CD8-positive, alpha-beta memory T cell (primary cell): Measurements from ENCODE around the gene OR6S1. TPM values are rescaled to one million over a fixed set of nuclear protein-coding genes. Genes with fewer than 3 reads are reported as not detected.

ENCODE experiments used
- CTCF ChIA-PET: fragments of 350-600 bp; sonication (Branson Sonifier 250); formaldehyde crosslinking; loops from one replicate; lab custom pipeline; 2021; ENCODE audit warnings: antibody characterized with exemption; lab: Charles Lee
- POLR2A ChIA-PET: fragments of 350-600 bp; sonication (Branson Sonifier 250); formaldehyde crosslinking; loops from one replicate; lab custom pipeline; 2021; ENCODE audit warnings: antibody characterized with exemption; lab: Charles Lee
- DNase-seq, 5 donors: peaks; one replicate each; pipeline versions ENCODE4 v3.0.0 to v3.0.0-alpha.2; 2020 to 2022; ENCODE audit warnings: mixed read lengths in 1 of 5
- H3K27ac ChIP-seq: one replicate; pipeline ENCODE4 v1.7.0; 2013; ENCODE audit warnings: low read depth, mild to moderate bottlenecking, low read length, moderate library complexity
- H3K27me3 ChIP-seq: 2 replicates; pipeline ENCODE4 v1.7.0; 2013; ENCODE audit warnings: low read length, mild to moderate bottlenecking; ENCODE audit not compliant: insufficient read depth, poor library complexity, severe bottlenecking
- H3K36me3 ChIP-seq: 2 replicates; pipeline ENCODE4 v1.7.0; 2013; ENCODE audit warnings: mild to moderate bottlenecking, low read length, moderate library complexity; ENCODE audit not compliant: insufficient read depth
- H3K4me1 ChIP-seq: 2 replicates; pipeline ENCODE4 v1.7.0; 2013; ENCODE audit warnings: mild to moderate bottlenecking, low read length, moderate library complexity; ENCODE audit not compliant: insufficient read depth
- H3K4me3 ChIP-seq: 2 replicates; pipeline ENCODE4 v1.7.0; 2013; ENCODE audit warnings: mild to moderate bottlenecking, low read length
- H3K9me3 ChIP-seq: 2 replicates; pipeline ENCODE4 v1.7.0; 2013; ENCODE audit warnings: mild to moderate bottlenecking, low read length
- H3K27ac Mint-ChIP-seq, 8 donors: one replicate each; pipeline ENCODE4 v1.8.0; 2020 to 2021; ENCODE audit warnings: mixed read lengths in 8 of 8, mild to moderate bottlenecking in 6 of 8, inconsistent platforms in 3 of 8, moderate library complexity in 3 of 8
- H3K27me3 Mint-ChIP-seq, 2 donors: one replicate each; pipeline ENCODE4 v1.8.0; 2020 to 2021; ENCODE audit warnings: mixed read lengths in 2 of 2, mild to moderate bottlenecking in 1 of 2, moderate library complexity in 1 of 2
- H3K36me3 Mint-ChIP-seq, 3 donors: one replicate each; pipeline ENCODE4 v1.8.0; 2020 to 2021; ENCODE audit warnings: mixed read lengths in 3 of 3, inconsistent platforms in 1 of 3, mild to moderate bottlenecking in 1 of 3
- H3K4me1 Mint-ChIP-seq, 3 donors: one replicate each; pipeline ENCODE4 v1.8.0; 2020 to 2021; ENCODE audit warnings: mixed read lengths in 3 of 3, inconsistent platforms in 1 of 3, mild to moderate bottlenecking in 1 of 3
- H3K4me3 Mint-ChIP-seq, 7 donors: one replicate each; pipeline ENCODE4 v1.8.0; 2020 to 2021; ENCODE audit warnings: mixed read lengths in 7 of 7, mild to moderate bottlenecking in 6 of 7, moderate library complexity in 4 of 7, inconsistent platforms in 2 of 7
- H3K9me3 Mint-ChIP-seq, 5 donors: one replicate each; pipeline ENCODE4 v1.8.0; 2020 to 2022; ENCODE audit warnings: mixed read lengths in 5 of 5, mild to moderate bottlenecking in 3 of 5, moderate library complexity in 2 of 5, inconsistent platforms in 1 of 5
- polyA plus RNA-seq: library from polyadenylated mRNA; unstranded; fragments of 300-500 nt; fragmentation: Illumina TruSeq; gene quantifications from one replicate; pipeline ENCODE4 v1.2.3, GENCODE V29; 2021
- total RNA-seq, 2 experiments: library from RNA; stranded (reverse); gene quantifications; one replicate each; pipeline ENCODE4 v1.2.3, GENCODE V29; 2021

The OR6S1 gene
- total and polyA plus RNA-seq, 3 experiments from 2014 or later: not detected

- Histone ChIP-seq H3K9me3 (no peaks in the 10 kb centered on the region), H3K4me1 (peaks cover 23% of the 10 kb centered on the region), H3K27me3 (no peaks in the 10 kb centered on the region), H3K36me3 (no peaks in the 10 kb centered on the region), H3K4me3 (peak overlapping the region; percentile 69), H3K27ac (no peak overlapping the region)
- Mint-ChIP-seq H3K36me3 (no peaks in the 10 kb centered on the region), H3K27ac (peak overlapping the region in 7 of 8 donors; percentile 22 to 94 (median 85)), H3K4me1 (peaks cover 41 to 61% (median 57%) of the 10 kb centered on the region in 3 donors), H3K27me3 (peaks cover 23 to 31% of the 10 kb centered on the region in 2 donors), H3K4me3 (peak overlapping the region; percentile 86 to 94 (median 89)), H3K9me3 (peaks cover 0 to 5% (median 0%) of the 10 kb centered on the region in 5 donors)
- DNase-seq: peak in 4 of 5 donors; percentile 47 to 71 (median 68)
- ChIA-PET CTCF (interaction anchor here (1.1 to 3.1 kb wide), 4 partner anchors 11 to 49 kb away, joined by 3 to 21 read pairs (median 11); no protein-coding TSS in a partner anchor), POLR2A (interaction anchor here (0.6 to 1.3 kb wide), 2 partner anchors 19 to 229 kb away, joined by 4 to 8 read pairs; no protein-coding TSS in a partner anchor)
Measured at GRCh38 chr14:20632831-20633691, 8.4 kb downstream of the OR6S1 start.

- Histone ChIP-seq H3K27ac (no peak overlapping the region), H3K36me3 (no peaks in the 10 kb centered on the region), H3K9me3 (no peaks in the 10 kb centered on the region), H3K27me3 (no peaks in the 10 kb centered on the region), H3K4me1 (peaks cover 23% of the 10 kb centered on the region), H3K4me3 (peak overlapping the region; percentile 69)
- H3K9me3 Mint-ChIP-seq: peaks cover 0 to 5% (median 0%) of the 10 kb centered on the region in 5 donors
- peak overlapping the region in 6 of 8 donors; percentile 49 to 94 (median 86) for H3K27ac Mint-ChIP-seq
- no peak for DNase-seq
- peaks cover 47 to 67% (median 63%) of the 10 kb centered on the region in 3 donors for H3K4me1 Mint-ChIP-seq
- peaks cover 24 to 32% of the 10 kb centered on the region in 2 donors for H3K27me3 Mint-ChIP-seq
- POLR2A ChIA-PET: interaction anchor here (0.5 to 1.3 kb wide), 3 partner anchors 12 to 177 kb away, joined by 3 to 8 read pairs (median 3); partner anchors contain the start of genes APEX1 and OSGEP
- H3K36me3 Mint-ChIP-seq: no peaks in the 10 kb centered on the region
- CTCF ChIA-PET: interaction anchor here (1.0 to 3.1 kb wide), 6 partner anchors 10 to 302 kb away, joined by 3 to 21 read pairs (median 4); no protein-coding TSS in a partner anchor
- peak overlapping the region; percentile 86 to 94 (median 89) for H3K4me3 Mint-ChIP-seq
Measured at GRCh38 chr14:20632448-20632830, 9.1 kb downstream of the OR6S1 start.

GRCh38 chr14:20631880-20632389 is 9.6 kb downstream of the OR6S1 start:
- Mint-ChIP-seq H3K4me3 (peak overlapping the region; percentile 86 to 94 (median 89)), H3K27me3 (peaks cover 25 to 32% of the 10 kb centered on the region in 2 donors), H3K27ac (peak overlapping the region in 5 of 8 donors; percentile 4 to 94 (median 61)), H3K4me1 (peaks cover 52 to 72% (median 68%) of the 10 kb centered on the region in 3 donors), H3K9me3 (peaks cover 0 to 5% (median 0%) of the 10 kb centered on the region in 5 donors), H3K36me3 (no peaks in the 10 kb centered on the region)
- DNase-seq: no peak
- Histone ChIP-seq H3K27me3 (no peaks in the 10 kb centered on the region), H3K4me3 (peak overlapping the region; percentile 70), H3K36me3 (no peaks in the 10 kb centered on the region), H3K27ac (no peak overlapping the region), H3K9me3 (no peaks in the 10 kb centered on the region), H3K4me1 (peaks cover 23% of the 10 kb centered on the region)
- POLR2A ChIA-PET: interaction anchor here (0.5 to 2.1 kb wide), 4 partner anchors 12 to 177 kb away, joined by 3 to 14 read pairs (median 6); partner anchors contain the start of genes APEX1 and OSGEP
- CTCF ChIA-PET: interaction anchor here (1.0 to 3.1 kb wide), 6 partner anchors 10 to 302 kb away, joined by 3 to 21 read pairs (median 4); no protein-coding TSS in a partner anchor

GRCh38 chr14:20631023-20631879 is 10.2 kb downstream of the OR6S1 start:
- DNase-seq: peak in 3 of 5 donors; percentile 60 to 65 (median 65)
- peaks cover 30% of the 10 kb centered on the region for H3K4me1 ChIP-seq
- Mint-ChIP-seq H3K36me3 (no peaks in the 10 kb centered on the region), H3K9me3 (peaks cover 0 to 5% (median 0%) of the 10 kb centered on the region in 5 donors), H3K4me3 (peak overlapping the region; percentile 86 to 94 (median 89)), H3K27ac (peak overlapping the region in 7 of 8 donors; percentile 58 to 94 (median 86)), H3K4me1 (peaks cover 58 to 79% (median 75%) of the 10 kb centered on the region in 3 donors), H3K27me3 (peaks cover 26 to 32% of the 10 kb centered on the region in 2 donors)
- no peaks in the 10 kb centered on the region for H3K27me3 ChIP-seq
- H3K27ac ChIP-seq: no peak overlapping the region
- no peaks in the 10 kb centered on the region for H3K36me3 ChIP-seq
- ChIA-PET POLR2A (interaction anchor here (0.8 to 2.1 kb wide), 3 partner anchors 18 to 50 kb away, joined by 3 to 14 read pairs (median 3); no protein-coding TSS in a partner anchor), CTCF (interaction anchor here (0.9 to 3.1 kb wide), 5 partner anchors 18 to 301 kb away, joined by 3 to 21 read pairs (median 4); no protein-coding TSS in a partner anchor)
- H3K9me3 ChIP-seq: no peaks in the 10 kb centered on the region
- H3K4me3 ChIP-seq: peak overlapping the region; percentile 70

- Mint-ChIP-seq H3K4me3 (peak overlapping the region; percentile 73 to 94 (median 87)), H3K36me3 (no peaks in the 10 kb centered on the region), H3K4me1 (peaks cover 64 to 85% (median 83%) of the 10 kb centered on the region in 3 donors), H3K9me3 (peaks cover 0 to 5% (median 0%) of the 10 kb centered on the region in 5 donors), H3K27ac (peak overlapping the region; percentile 58 to 88 (median 80)), H3K27me3 (peaks cover 24 to 27% of the 10 kb centered on the region in 2 donors)
- ChIA-PET POLR2A (interaction anchor here (0.8 to 2.1 kb wide), 3 partner anchors 17 to 51 kb away, joined by 3 to 14 read pairs (median 3); no protein-coding TSS in a partner anchor), CTCF (interaction anchor here (0.9 to 3.1 kb wide), 4 partner anchors 17 to 61 kb away, joined by 3 to 21 read pairs (median 10); no protein-coding TSS in a partner anchor)
- Histone ChIP-seq H3K36me3 (no peaks in the 10 kb centered on the region), H3K4me3 (peak overlapping the region; percentile 52), H3K9me3 (no peaks in the 10 kb centered on the region), H3K4me1 (peaks cover 35% of the 10 kb centered on the region), H3K27me3 (no peaks in the 10 kb centered on the region), H3K27ac (no peak overlapping the region)
- DNase-seq: peak in 2 of 5 donors; percentile 34 to 35
Measured at GRCh38 chr14:20630340-20631022, 11.0 kb downstream of the OR6S1 start.

- no peaks in the 10 kb centered on the region for H3K36me3 ChIP-seq
- peaks cover 58% of the 10 kb centered on the region for H3K4me1 ChIP-seq
- H3K27me3 ChIP-seq: no peaks in the 10 kb centered on the region
- H3K36me3 Mint-ChIP-seq: peaks cover 0 to 1% (median 0%) of the 10 kb centered on the region in 3 donors
- peaks cover 0 to 7% (median 0%) of the 10 kb centered on the region in 5 donors for H3K9me3 Mint-ChIP-seq
- DNase-seq: no peak
- H3K27ac ChIP-seq: no peak overlapping the region
- H3K4me3 ChIP-seq: no peak overlapping the region
- H3K4me3 Mint-ChIP-seq: peak overlapping the region in 4 of 7 donors; percentile 4 to 35 (median 12)
- peak overlapping the region in 6 of 8 donors; percentile 2 to 97 (median 13) for H3K27ac Mint-ChIP-seq
- H3K4me1 Mint-ChIP-seq: peaks cover 78 to 93% (median 91%) of the 10 kb centered on the region in 3 donors
- H3K27me3 Mint-ChIP-seq: peaks cover 22 to 32% of the 10 kb centered on the region in 2 donors
- ChIA-PET CTCF (interaction anchor here (0.8 to 1.1 kb wide), 2 partner anchors 14 to 301 kb away, joined by 3 read pairs; no protein-coding TSS in a partner anchor), POLR2A (no interaction called here)
- no peaks in the 10 kb centered on the region for H3K9me3 ChIP-seq
Measured at GRCh38 chr14:20628063-20628854, 13.2 kb downstream of the OR6S1 start.
